OCI-LY7 (cell line): ENCODE results near the gene GSTA5.

Source experiments
- EZH2phosphoT487 ChIP-seq: fragments of 200-600 bp; sonication (generic); IDR thresholded peaks from 2 replicates; pipeline ENCODE4 v1.6.1; 2018; ENCODE audit warnings: low read depth, borderline replicate concordance, mild to moderate bottlenecking, mixed run types, antibody characterized with exemption, low read length, moderate library complexity, mixed read lengths
- TF ChIP-seq, protein P1 (sequence below): fragments of 200-600 bp; sonication (generic); conservative IDR thresholded peaks from 2 replicates; pipeline ENCODE4 v1.5.1; 2014; ENCODE audit warnings: mild to moderate bottlenecking, antibody characterized with exemption, low read length, moderate library complexity, mixed read lengths

DNA sequence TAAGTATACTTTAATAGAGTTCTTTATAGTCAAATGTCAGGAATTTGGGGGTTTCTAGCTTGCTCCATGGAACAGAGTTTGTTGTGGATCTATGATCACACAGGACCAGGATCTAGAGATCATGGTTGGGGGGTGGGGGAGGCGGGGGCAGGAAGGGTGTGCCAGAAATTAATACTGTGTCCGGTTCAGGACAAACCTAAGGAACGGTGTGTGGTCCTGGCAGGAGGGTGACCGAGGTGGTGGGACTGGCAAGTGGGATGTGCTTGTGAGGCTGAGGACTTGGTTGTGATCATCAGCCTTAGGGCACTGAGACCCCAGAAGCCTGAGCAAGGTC lies 41.0 kb upstream of the GSTA5 start:
- TF ChIP-seq, protein P1, sequence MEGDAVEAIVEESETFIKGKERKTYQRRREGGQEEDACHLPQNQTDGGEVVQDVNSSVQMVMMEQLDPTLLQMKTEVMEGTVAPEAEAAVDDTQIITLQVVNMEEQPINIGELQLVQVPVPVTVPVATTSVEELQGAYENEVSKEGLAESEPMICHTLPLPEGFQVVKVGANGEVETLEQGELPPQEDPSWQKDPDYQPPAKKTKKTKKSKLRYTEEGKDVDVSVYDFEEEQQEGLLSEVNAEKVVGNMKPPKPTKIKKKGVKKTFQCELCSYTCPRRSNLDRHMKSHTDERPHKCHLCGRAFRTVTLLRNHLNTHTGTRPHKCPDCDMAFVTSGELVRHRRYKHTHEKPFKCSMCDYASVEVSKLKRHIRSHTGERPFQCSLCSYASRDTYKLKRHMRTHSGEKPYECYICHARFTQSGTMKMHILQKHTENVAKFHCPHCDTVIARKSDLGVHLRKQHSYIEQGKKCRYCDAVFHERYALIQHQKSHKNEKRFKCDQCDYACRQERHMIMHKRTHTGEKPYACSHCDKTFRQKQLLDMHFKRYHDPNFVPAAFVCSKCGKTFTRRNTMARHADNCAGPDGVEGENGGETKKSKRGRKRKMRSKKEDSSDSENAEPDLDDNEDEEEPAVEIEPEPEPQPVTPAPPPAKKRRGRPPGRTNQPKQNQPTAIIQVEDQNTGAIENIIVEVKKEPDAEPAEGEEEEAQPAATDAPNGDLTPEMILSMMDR: no peak
- TF ChIP-seq EZH2phosphoT487: no peak
